Measurements from ENCODE around the gene ENTPD7. TPM values are rescaled to one million over a fixed set of nuclear protein-coding genes. Genes with fewer than 3 reads are reported as not detected.

The ENTPD7 gene
- total RNA-seq, 2 donors from 2014 or later = 3.5 to 3.7 TPM

DNA sequence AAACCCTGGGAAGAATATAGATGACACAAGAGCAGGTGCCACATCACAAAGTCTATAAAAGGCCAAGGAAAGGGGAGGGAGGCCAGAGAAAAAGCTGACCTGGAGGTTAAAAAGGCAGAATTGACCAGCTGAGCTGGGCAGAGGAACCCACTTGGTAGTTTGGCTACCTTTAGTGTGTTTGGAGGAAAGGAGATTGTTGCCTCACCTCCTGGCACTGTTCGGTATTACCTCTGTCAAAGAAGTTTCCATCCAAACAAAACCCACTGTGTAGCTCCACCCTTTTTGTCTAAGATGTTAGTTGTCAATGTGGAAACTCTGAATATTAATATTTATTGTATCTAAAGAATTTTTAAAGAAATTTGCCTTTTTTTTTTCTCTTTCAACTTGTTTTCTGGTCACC, 23.4 kb downstream of the ENTPD7 start:
- Histone ChIP-seq H3K4me1 (peaks cover 0 to 10% of the 10 kb centered on the region in 2 donors), H3K9me3 (no peaks in the 10 kb centered on the region), H3K36me3 (peaks cover 18% of the 10 kb centered on the region), H3K4me3 (no peak overlapping the region), H3K27ac (no peak overlapping the region), H3K27me3 (no peaks in the 10 kb centered on the region)
- TF ChIP-seq, protein P1, sequence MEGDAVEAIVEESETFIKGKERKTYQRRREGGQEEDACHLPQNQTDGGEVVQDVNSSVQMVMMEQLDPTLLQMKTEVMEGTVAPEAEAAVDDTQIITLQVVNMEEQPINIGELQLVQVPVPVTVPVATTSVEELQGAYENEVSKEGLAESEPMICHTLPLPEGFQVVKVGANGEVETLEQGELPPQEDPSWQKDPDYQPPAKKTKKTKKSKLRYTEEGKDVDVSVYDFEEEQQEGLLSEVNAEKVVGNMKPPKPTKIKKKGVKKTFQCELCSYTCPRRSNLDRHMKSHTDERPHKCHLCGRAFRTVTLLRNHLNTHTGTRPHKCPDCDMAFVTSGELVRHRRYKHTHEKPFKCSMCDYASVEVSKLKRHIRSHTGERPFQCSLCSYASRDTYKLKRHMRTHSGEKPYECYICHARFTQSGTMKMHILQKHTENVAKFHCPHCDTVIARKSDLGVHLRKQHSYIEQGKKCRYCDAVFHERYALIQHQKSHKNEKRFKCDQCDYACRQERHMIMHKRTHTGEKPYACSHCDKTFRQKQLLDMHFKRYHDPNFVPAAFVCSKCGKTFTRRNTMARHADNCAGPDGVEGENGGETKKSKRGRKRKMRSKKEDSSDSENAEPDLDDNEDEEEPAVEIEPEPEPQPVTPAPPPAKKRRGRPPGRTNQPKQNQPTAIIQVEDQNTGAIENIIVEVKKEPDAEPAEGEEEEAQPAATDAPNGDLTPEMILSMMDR (IDR thresholded peaks at IDR 0.05) = no peak
- no peak for DNase-seq (ENCODE audit: low spot score)

DNA sequence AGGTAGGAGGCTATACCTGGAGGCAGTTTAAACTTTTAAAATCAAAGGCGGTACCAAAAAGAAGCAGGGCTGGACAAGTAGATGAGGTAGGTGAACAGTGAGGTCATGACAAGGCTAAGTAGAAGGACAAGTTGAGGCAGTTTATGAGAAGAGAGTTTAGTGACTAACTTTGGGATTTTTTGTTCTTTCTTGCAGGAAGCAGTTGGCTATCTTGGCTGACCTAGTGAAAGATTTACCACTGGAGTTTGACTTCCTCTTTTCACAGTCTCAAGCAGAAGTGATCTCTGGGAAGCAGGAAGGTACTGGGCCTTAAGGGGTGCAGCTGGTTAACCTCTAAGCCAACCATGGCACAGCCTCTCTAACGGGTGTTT, 26.3 kb downstream of the ENTPD7 start:
- DNase-seq (ENCODE audit: low spot score) = no peak
- peaks cover 3% of the 10 kb centered on the region for H3K36me3 ChIP-seq
- H3K4me3 ChIP-seq = no peak overlapping the region
- TF ChIP-seq, protein P1 (IDR thresholded peaks at IDR 0.05) = no peak
- H3K4me1 ChIP-seq = peaks cover 0 to 10% of the 10 kb centered on the region in 2 donors
- H3K27me3 ChIP-seq = no peaks in the 10 kb centered on the region
- H3K27ac ChIP-seq = no peak overlapping the region
- H3K9me3 ChIP-seq = no peaks in the 10 kb centered on the region

DNA sequence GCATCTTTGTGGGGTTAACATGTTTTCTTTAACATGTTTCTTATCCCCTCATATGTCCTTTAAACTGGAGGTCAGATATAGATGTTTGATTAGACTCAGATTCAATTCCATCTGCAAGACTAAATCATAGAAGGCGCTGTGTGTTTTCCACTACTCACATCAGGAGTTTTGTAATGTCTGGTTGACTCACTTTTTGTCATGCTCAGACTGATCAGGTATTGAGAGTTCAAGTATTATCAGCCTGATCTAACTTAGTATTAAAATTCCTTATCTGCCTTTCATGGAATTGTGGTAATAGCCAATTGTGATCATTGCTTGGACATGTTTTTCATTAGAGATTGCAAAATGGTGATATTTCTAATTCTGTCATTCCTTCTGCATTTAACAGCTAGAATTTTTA, 30.2 kb downstream of the ENTPD7 start:
- H3K27ac ChIP-seq = no peak overlapping the region
- H3K4me1 ChIP-seq = no peaks in the 10 kb centered on the region
- H3K27me3 ChIP-seq = no peaks in the 10 kb centered on the region
- no peaks in the 10 kb centered on the region for H3K9me3 ChIP-seq
- no peak for DNase-seq (ENCODE audit: low spot score)
- TF ChIP-seq, protein P1 (IDR thresholded peaks at IDR 0.05) = no peak
- no peak overlapping the region for H3K4me3 ChIP-seq
- H3K36me3 ChIP-seq = peaks cover 16% of the 10 kb centered on the region

DNA sequence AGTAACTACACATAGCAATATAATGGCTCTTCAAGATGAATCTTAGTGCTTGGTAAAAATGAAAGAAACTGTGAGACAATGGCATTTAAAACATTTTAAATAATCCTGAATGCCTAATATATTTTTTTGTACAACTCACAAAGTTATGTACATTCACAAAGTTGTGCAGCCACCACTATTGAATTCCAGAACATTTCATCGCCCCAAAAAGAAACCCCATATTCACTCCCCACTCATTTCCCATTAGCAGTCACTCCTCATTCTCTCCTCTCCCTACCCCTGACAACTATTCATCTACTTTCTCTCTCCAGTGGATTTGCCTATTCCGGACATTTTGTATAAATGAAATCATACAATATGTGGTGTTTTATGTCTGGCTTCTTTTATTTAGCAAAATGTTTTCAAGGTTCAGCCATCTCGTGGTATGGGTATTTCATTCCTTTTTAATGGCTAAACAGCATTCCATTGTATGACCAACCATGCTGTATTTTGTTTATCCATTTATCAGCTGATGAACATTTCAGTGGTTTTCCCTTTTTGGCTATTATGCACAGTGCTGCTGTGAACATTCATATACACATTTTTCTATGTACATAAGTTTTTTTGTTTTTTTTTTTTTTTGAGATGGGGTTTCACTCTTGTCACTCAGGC, 34.7 kb downstream of the ENTPD7 start:
- no peak overlapping the region for H3K27ac ChIP-seq
- TF ChIP-seq, protein P1 (IDR thresholded peaks at IDR 0.05) = no peak
- no peaks in the 10 kb centered on the region for H3K9me3 ChIP-seq
- H3K27me3 ChIP-seq = no peaks in the 10 kb centered on the region
- no peaks in the 10 kb centered on the region for H3K4me1 ChIP-seq
- no peak for DNase-seq (ENCODE audit: low spot score)
- H3K36me3 ChIP-seq = peaks cover 47% of the 10 kb centered on the region
- H3K4me3 ChIP-seq = no peak overlapping the region

DNA sequence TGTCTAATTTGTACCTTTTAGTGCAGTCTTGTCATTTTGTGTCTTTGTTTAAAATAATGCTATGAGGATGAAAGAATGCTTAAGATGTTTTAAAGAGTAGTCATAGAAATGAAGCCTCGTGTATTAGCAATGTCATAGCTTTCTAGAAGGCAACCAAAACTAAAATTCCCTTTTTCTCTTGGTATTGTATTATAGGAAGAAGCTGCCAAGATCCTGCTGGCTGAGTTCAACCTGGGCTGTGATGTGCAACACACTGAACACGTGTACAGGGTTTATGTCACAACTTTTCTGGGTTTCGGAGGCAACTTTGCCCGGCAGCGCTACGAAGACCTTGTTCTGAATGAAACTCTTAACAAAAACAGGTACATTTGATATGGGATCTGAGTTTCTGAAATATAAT, 36.5 kb downstream of the ENTPD7 start:
- TF ChIP-seq, protein P1 (IDR thresholded peaks at IDR 0.05) = no peak
- Histone ChIP-seq H3K9me3 (no peaks in the 10 kb centered on the region), H3K4me1 (no peaks in the 10 kb centered on the region), H3K36me3 (peaks cover 61% of the 10 kb centered on the region), H3K27me3 (no peaks in the 10 kb centered on the region), H3K4me3 (no peak overlapping the region), H3K27ac (no peak overlapping the region)
- no peak for DNase-seq (ENCODE audit: low spot score)

DNA sequence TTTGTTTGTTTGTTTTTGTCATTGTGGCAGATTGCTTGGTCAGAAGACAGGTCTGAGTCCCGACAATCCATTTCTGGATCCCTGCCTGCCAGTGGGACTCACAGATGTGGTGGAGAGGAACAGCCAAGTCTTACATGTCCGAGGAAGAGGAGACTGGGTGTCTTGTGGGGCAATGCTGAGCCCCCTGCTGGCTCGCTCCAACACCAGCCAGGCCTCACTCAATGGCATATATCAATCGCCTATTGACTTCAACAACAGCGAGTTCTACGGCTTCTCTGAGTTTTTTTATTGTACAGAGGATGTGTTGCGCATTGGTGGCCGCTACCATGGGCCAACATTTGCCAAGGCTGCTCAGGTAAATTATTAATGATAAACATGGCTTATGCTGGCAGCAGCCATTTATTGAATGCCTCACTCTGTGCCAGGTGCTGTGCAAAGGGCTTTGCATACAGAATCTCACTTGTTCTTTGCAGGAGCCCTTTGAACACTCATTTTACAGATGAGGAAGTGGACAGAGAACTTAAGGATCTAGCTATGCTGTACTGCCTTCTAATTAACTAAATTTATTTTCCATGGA, 39.3 kb downstream of the ENTPD7 start:
- Histone ChIP-seq H3K27me3 (no peaks in the 10 kb centered on the region), H3K36me3 (peaks cover 68% of the 10 kb centered on the region), H3K9me3 (no peaks in the 10 kb centered on the region), H3K4me3 (no peak overlapping the region), H3K4me1 (no peaks in the 10 kb centered on the region), H3K27ac (no peak overlapping the region)
- TF ChIP-seq, protein P1 (IDR thresholded peaks at IDR 0.05) = no peak
- DNase-seq (ENCODE audit: low spot score) = no peak
